Measurements from ENCODE around the gene RMDN2.

The RMDN2 gene

GRCh38 chr2:37890893-37891495 is 34.1 kb upstream of the RMDN2 start:
- no peak for DNase-seq (ENCODE audit: low read depth)
- H3K4me3 ChIP-seq (ENCODE audit: control insufficient read depth, low read depth, low read length) = no peak overlapping the region
- peak; percentile 94 for TF ChIP-seq CTCF (IDR thresholded peaks at IDR 0.05; ENCODE audit: control insufficient read depth, insufficient read depth, low read depth, low read length, missing control alignments)

DNA sequence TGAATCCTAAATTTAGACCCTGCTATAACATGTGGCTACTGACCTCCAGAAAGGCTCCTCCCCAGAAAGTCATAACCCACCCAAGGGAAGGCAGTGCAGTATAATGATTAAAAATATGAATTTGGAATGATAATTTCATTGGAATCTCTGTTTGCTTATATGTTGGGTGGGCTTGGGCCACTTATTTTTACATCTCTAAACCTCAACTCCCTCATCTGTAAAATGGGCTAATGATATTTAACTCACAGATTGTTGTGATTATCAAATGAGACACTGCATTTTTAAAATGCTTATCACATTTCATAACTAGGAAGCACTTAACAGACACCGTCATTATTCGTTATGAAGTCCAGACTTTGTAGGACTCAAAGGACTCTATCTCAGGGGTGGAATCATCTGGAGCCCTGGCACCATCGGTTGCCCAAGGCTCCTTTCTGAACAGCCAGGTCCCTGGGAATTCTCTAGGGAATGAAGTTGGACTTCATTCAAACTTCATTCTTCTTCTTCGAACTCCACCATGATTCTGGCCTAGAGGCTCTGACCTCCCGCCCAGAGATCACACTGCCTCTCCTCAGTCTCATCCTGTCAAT is 33.1 kb upstream of the RMDN2 start:
- H3K4me3 ChIP-seq (ENCODE audit: control insufficient read depth, low read depth, low read length) = no peak overlapping the region
- no peak for TF ChIP-seq CTCF (IDR thresholded peaks at IDR 0.05; ENCODE audit: control insufficient read depth, insufficient read depth, low read depth, low read length, missing control alignments)
- DNase-seq (ENCODE audit: low read depth) = no peak

DNA sequence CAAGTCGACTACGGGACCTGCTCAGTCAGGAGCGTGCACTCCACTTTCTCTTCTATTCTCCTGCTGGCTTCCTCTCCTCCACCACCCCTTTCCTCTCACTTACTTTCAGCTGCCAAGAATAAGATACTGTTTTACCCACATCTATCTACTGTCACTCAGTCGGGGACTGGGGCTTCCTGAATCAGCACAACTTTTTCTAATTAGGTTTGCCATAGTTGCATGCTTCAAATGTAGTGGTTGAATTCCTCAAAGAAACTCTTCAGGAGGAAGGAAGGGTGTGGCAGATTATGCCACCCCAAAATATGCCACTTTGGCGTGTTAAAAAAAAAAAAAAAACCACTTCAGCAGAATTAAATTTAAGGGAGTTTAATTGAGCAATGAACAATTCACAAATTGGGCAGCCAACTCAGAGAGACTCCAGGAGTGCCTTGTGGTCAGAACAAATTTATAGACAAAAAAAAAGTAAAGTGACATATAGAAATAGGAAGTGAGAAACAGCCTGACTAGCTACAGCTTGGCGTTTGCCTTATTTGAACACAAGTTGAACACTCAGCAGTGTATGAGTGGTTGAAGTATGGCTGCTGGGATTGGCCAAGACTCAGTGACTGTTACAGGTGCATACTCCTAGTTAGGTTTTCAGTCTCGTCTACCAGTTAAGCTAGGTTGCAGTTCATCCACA is 32.5 kb upstream of the RMDN2 start:
- H3K4me3 ChIP-seq (ENCODE audit: control insufficient read depth, low read depth, low read length) = no peak overlapping the region
- DNase-seq (ENCODE audit: low read depth) = no peak
- no peak for TF ChIP-seq CTCF (IDR thresholded peaks at IDR 0.05; ENCODE audit: control insufficient read depth, insufficient read depth, low read depth, low read length, missing control alignments)

- H3K4me3 ChIP-seq (ENCODE audit: control insufficient read depth, low read depth, low read length) = no peak overlapping the region
- DNase-seq (ENCODE audit: low read depth) = no peak
- TF ChIP-seq CTCF (IDR thresholded peaks at IDR 0.05; ENCODE audit: control insufficient read depth, insufficient read depth, low read depth, low read length, missing control alignments) = no peak
Measured at GRCh38 chr2:37893327-37893726, 31.8 kb upstream of the RMDN2 start.

- no peak for TF ChIP-seq CTCF (IDR thresholded peaks at IDR 0.05; ENCODE audit: control insufficient read depth, insufficient read depth, low read depth, low read length, missing control alignments)
- no peak for DNase-seq (ENCODE audit: low read depth)
- H3K4me3 ChIP-seq (ENCODE audit: control insufficient read depth, low read depth, low read length) = no peak overlapping the region
Measured at GRCh38 chr2:37894047-37894446, 31.0 kb upstream of the RMDN2 start.

GRCh38 chr2:37894601-37895000 is 30.5 kb upstream of the RMDN2 start:
- DNase-seq (ENCODE audit: low read depth) = no peak
- no peak for TF ChIP-seq CTCF (IDR thresholded peaks at IDR 0.05; ENCODE audit: control insufficient read depth, insufficient read depth, low read depth, low read length, missing control alignments)
- H3K4me3 ChIP-seq (ENCODE audit: control insufficient read depth, low read depth, low read length) = no peak overlapping the region
